OCI-LY7 (cell line): ENCODE results near the gene TFAP2C. TPM values are rescaled to one million over a fixed set of nuclear protein-coding genes. Genes with fewer than 3 reads are reported as not detected.

Experiments used
- BruUV-seq: library from RNA; stranded (reverse); fragments of 400-500 nt; replicated peaks from 2 replicates; lab custom pipeline; 2021; lab: Mats Ljungman, UMichigan
- CTCF ChIA-PET: fragments of 300-600 bp; sonication (Branson Sonifier 250); formaldehyde crosslinking; loops from one replicate; lab custom pipeline; 2022; ENCODE audit warnings: antibody characterized with exemption; ENCODE audit not compliant: unreplicated experiment; lab: Charles Lee
- POLR2A ChIA-PET: fragments of 300-600 bp; sonication (Branson Sonifier 250); formaldehyde crosslinking; loops from one replicate; lab custom pipeline; 2022; ENCODE audit warnings: antibody characterized with exemption; lab: Charles Lee
- DNase-seq: peaks from one replicate; pipeline ENCODE4 v3.0.0-alpha.2; 2015; ENCODE audit warnings: low spot score
- H2AFZ ChIP-seq: fragments of 200-600 bp; sonication (generic), shearing (Covaris generic); 2 replicates; pipeline ENCODE4 v1.6.1; 2014; ENCODE audit warnings: mild to moderate bottlenecking, antibody characterized with exemption, low read length, moderate library complexity
- H3K27ac ChIP-seq: fragments of 200-600 bp; sonication (generic); 2 replicates; pipeline ENCODE4 v1.5.1; 2014; ENCODE audit warnings: mixed run types, low read depth, mild to moderate bottlenecking, moderate library complexity, low read length, inconsistent platforms; ENCODE audit not compliant: poor library complexity, severe bottlenecking
- H3K36me3 ChIP-seq: fragments of 200-600 bp; sonication (generic); 2 replicates; pipeline ENCODE4 v1.6.1; 2014; ENCODE audit warnings: mild to moderate bottlenecking, antibody characterized with exemption, low read length, moderate library complexity, mixed read lengths; ENCODE audit not compliant: insufficient read depth
- H3K4me1 ChIP-seq: fragments of 200-600 bp; sonication (generic); 2 replicates; pipeline ENCODE4 v1.5.1; 2014; ENCODE audit warnings: mild to moderate bottlenecking, low read length; ENCODE audit not compliant: insufficient read depth, poor library complexity, severe bottlenecking
- H3K4me2 ChIP-seq: fragments of 200-600 bp; sonication (generic); 2 replicates; pipeline ENCODE4 v1.6.1; 2014; ENCODE audit warnings: mild to moderate bottlenecking, low read length
- H3K4me3 ChIP-seq: fragments of 200-600 bp; sonication (generic); 2 replicates; pipeline ENCODE4 v1.5.1; 2014; ENCODE audit warnings: mild to moderate bottlenecking, low read depth, low read length; ENCODE audit not compliant: poor library complexity, severe bottlenecking
- H3K79me2 ChIP-seq: fragments of 200-600 bp; sonication (generic); 2 replicates; pipeline ENCODE4 v1.6.1; 2016; ENCODE audit warnings: low read depth, mild to moderate bottlenecking, low read length, moderate library complexity, mixed read lengths; ENCODE audit not compliant: insufficient read depth
- H3K9me2 ChIP-seq: fragments of 200-600 bp; sonication (generic); 2 replicates; pipeline ENCODE4 v1.6.1; 2016; ENCODE audit warnings: mild to moderate bottlenecking, low read length, mixed read lengths; ENCODE audit not compliant: insufficient read depth
- H3K9me3 ChIP-seq: fragments of 200-600 bp; sonication (generic); 2 replicates; pipeline ENCODE4 v1.6.1; 2014; ENCODE audit warnings: mild to moderate bottlenecking, mixed run types, low read length, mixed read lengths
- H4K20me1 ChIP-seq: fragments of 200-600 bp; sonication (generic); 2 replicates; pipeline ENCODE4 v1.6.1; 2014; ENCODE audit warnings: mild to moderate bottlenecking, antibody characterized with exemption, low read length, moderate library complexity, mixed read lengths; ENCODE audit not compliant: insufficient read depth
- CTCF ChIP-seq: fragments of 200-600 bp; sonication (generic); conservative IDR thresholded peaks from 2 replicates; pipeline ENCODE4 v1.5.1; 2014; ENCODE audit warnings: mild to moderate bottlenecking, antibody characterized with exemption, low read length, moderate library complexity, mixed read lengths
- EZH2phosphoT487 ChIP-seq: fragments of 200-600 bp; sonication (generic); IDR thresholded peaks from 2 replicates; pipeline ENCODE4 v1.6.1; 2018; ENCODE audit warnings: low read depth, borderline replicate concordance, mild to moderate bottlenecking, mixed run types, antibody characterized with exemption, low read length, moderate library complexity, mixed read lengths
- intact Hi-C: fragments of 100-400 bp; cut with micrococcal nuclease; formaldehyde crosslinking; loops from one replicate; pipeline ENCODE4 v1.10.0; 2022; ENCODE audit not compliant: unreplicated experiment
- total RNA-seq, 2 experiments: library from RNA; depleted of rRNA in 1 of 2; stranded (reverse); fragments of >200 nt in 1 of 2; shearing (Covaris generic) in 1 of 2; gene quantifications; 2 replicates each; pipeline ENCODE4 v1.2.3, GENCODE V29; 2014 to 2022

Gene TFAP2C
- total RNA-seq, 2 experiments from 2014 or later = not detected

- Histone ChIP-seq H3K79me2 (no peaks in the 10 kb centered on the region), H2AFZ (no peak overlapping the region), H3K4me2 (no peak overlapping the region), H3K36me3 (no peaks in the 10 kb centered on the region), H3K4me3 (no peak overlapping the region), H3K27ac (no peak overlapping the region), H3K9me2 (no peaks in the 10 kb centered on the region), H3K9me3 (no peaks in the 10 kb centered on the region), H4K20me1 (no peaks in the 10 kb centered on the region), H3K4me1 (no peaks in the 10 kb centered on the region)
- BruUV-seq = no TSS peak
- CTCF ChIA-PET = interaction anchor here (0.5 kb wide), 1 partner anchor 346 kb away, joined by 4 read pairs; no protein-coding TSS in a partner anchor
- no peak for TF ChIP-seq EZH2phosphoT487
- TF ChIP-seq CTCF = no peak
- POLR2A ChIA-PET = no interaction called here
- DNase-seq = no peak
- intact Hi-C loops = no loop called here
Observed at GRCh38 chr20:56609321-56609720, 19.8 kb upstream of the TFAP2C start.

GRCh38 chr20:56610098-56610497 lies 19.0 kb upstream of the TFAP2C start:
- H3K79me2 ChIP-seq = no peaks in the 10 kb centered on the region
- no TSS peak for BruUV-seq
- ChIA-PET CTCF (no interaction called here), POLR2A (no interaction called here)
- no peaks in the 10 kb centered on the region for H3K36me3 ChIP-seq
- no peak overlapping the region for H3K4me2 ChIP-seq
- no peak for DNase-seq
- H3K4me1 ChIP-seq = no peaks in the 10 kb centered on the region
- H2AFZ ChIP-seq = no peak overlapping the region
- TF ChIP-seq CTCF (no peak), EZH2phosphoT487 (no peak)
- H3K4me3 ChIP-seq = no peak overlapping the region
- H3K9me2 ChIP-seq = no peaks in the 10 kb centered on the region
- no peaks in the 10 kb centered on the region for H3K9me3 ChIP-seq
- intact Hi-C loops = no loop called here
- no peaks in the 10 kb centered on the region for H4K20me1 ChIP-seq
- H3K27ac ChIP-seq = no peak overlapping the region

GRCh38 chr20:56614196-56614595 lies 14.9 kb upstream of the TFAP2C start:
- DNase-seq = no peak
- no TSS peak for BruUV-seq
- no peak overlapping the region for H3K4me3 ChIP-seq
- TF ChIP-seq EZH2phosphoT487 = no peak
- TF ChIP-seq CTCF = no peak
- no peaks in the 10 kb centered on the region for H3K4me1 ChIP-seq
- no peaks in the 10 kb centered on the region for H3K36me3 ChIP-seq
- CTCF ChIA-PET = no interaction called here
- H3K27ac ChIP-seq = no peak overlapping the region
- H4K20me1 ChIP-seq = no peaks in the 10 kb centered on the region
- POLR2A ChIA-PET = no interaction called here
- H2AFZ ChIP-seq = no peak overlapping the region
- no peaks in the 10 kb centered on the region for H3K79me2 ChIP-seq
- H3K9me3 ChIP-seq = no peaks in the 10 kb centered on the region
- H3K9me2 ChIP-seq = no peaks in the 10 kb centered on the region
- intact Hi-C loops = no loop called here
- no peak overlapping the region for H3K4me2 ChIP-seq
